Measurements from ENCODE around the gene ZNF512B.

The ZNF512B gene

DNA sequence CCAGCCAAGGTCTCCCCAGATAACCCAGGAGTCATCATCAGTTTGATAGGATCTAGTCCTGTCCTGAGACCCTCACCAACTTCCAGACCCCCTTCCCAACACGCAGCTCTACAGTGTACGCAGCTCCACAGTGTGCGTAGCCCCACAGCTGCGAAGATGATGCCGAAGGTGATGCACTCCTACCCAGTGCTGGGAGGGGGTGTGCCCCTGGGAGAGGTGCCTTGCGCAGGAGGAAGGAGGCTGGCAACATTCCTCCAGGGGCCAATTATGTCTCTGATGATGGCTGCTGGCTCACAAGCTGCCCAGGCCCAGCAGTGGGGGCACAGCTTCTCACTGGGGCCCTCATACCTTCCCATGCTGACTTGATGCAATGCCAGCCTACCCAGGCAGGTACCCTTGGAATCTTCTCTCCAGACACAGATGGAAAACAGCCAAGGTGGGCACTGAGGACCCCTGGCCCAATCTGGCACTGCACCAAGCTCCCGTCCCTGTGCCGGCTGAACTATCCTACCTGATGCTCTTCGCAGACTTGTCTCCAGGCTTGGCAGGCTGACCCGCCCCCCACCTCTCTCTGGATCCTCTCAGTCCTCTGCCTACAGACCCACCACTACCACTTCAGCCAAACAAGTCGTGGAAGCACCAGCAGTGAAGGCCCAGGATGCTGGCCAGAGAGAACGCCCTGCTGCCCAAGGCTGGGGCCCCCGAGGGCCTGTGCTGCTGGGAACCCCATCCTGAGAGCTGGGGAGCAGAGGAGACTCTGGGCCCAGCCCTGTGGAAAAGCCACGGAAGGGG lies 1.4 kb downstream of the ZNF512B start (continued):
- TF ChIP-seq, protein P1, sequence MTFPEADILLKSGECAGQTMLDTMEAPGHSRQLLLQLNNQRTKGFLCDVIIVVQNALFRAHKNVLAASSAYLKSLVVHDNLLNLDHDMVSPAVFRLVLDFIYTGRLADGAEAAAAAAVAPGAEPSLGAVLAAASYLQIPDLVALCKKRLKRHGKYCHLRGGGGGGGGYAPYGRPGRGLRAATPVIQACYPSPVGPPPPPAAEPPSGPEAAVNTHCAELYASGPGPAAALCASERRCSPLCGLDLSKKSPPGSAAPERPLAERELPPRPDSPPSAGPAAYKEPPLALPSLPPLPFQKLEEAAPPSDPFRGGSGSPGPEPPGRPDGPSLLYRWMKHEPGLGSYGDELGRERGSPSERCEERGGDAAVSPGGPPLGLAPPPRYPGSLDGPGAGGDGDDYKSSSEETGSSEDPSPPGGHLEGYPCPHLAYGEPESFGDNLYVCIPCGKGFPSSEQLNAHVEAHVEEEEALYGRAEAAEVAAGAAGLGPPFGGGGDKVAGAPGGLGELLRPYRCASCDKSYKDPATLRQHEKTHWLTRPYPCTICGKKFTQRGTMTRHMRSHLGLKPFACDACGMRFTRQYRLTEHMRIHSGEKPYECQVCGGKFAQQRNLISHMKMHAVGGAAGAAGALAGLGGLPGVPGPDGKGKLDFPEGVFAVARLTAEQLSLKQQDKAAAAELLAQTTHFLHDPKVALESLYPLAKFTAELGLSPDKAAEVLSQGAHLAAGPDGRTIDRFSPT (tag by site-specific recombination; IDR thresholded peaks at IDR 0.05), result 0 out of 2 replicates have a peak, but pooled peaks have one; percentile 42

DNA sequence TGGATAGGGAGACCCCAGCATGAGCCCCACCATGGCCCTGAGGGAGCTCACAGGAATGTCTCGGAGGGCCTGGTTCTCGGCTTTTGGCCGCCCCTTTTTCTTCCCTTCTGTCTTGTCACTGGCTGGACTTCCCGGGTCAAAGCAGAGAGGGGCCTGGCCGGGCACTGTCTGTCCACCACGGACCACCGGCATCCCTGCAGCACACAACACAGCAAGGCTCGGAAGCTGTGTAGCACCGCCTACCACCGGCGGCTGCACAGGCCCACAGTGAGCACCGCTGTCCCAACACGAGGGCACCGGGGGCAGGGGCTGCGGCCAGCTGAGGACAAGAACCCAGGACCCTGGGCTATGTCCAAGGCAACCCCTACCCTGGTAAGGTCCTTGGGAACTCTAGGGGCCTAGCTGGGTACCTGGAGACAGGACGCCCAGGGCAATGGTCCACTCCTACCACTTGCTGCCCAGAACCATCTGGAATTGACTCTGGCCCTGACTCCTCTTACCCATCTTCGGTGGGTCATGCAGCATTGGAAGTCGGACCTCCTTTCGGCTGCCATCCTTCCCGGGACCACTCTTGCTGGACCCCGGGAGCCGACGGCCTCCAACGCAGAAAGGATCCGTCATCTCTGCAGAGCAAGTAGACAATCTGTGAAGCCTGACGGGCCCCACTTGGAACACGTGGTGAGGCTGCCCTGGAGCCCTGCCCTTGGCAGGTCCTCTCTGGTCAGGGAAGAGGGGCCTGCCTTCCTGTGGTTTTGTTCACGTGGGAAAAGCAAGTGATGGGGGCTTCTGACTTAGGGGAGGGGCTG lies 2.2 kb downstream of the ZNF512B start:
- no peak overlapping the region for H3K4me3 ChIP-seq (ENCODE audit: low read depth, low read length)
- no peaks in the 10 kb centered on the region for H3K9me3 ChIP-seq (ENCODE audit: control insufficient read depth, insufficient read depth, low read depth, low read length)
- CTCF ChIA-PET, result no interaction called here
- no peaks in the 10 kb centered on the region for H3K4me1 ChIP-seq (ENCODE audit: control insufficient read depth, insufficient read depth, low read length)
- TF ChIP-seq ZNF626 (tag by site-specific recombination; IDR thresholded peaks at IDR 0.05), result no peak
- TF ChIP-seq, protein P2, sequence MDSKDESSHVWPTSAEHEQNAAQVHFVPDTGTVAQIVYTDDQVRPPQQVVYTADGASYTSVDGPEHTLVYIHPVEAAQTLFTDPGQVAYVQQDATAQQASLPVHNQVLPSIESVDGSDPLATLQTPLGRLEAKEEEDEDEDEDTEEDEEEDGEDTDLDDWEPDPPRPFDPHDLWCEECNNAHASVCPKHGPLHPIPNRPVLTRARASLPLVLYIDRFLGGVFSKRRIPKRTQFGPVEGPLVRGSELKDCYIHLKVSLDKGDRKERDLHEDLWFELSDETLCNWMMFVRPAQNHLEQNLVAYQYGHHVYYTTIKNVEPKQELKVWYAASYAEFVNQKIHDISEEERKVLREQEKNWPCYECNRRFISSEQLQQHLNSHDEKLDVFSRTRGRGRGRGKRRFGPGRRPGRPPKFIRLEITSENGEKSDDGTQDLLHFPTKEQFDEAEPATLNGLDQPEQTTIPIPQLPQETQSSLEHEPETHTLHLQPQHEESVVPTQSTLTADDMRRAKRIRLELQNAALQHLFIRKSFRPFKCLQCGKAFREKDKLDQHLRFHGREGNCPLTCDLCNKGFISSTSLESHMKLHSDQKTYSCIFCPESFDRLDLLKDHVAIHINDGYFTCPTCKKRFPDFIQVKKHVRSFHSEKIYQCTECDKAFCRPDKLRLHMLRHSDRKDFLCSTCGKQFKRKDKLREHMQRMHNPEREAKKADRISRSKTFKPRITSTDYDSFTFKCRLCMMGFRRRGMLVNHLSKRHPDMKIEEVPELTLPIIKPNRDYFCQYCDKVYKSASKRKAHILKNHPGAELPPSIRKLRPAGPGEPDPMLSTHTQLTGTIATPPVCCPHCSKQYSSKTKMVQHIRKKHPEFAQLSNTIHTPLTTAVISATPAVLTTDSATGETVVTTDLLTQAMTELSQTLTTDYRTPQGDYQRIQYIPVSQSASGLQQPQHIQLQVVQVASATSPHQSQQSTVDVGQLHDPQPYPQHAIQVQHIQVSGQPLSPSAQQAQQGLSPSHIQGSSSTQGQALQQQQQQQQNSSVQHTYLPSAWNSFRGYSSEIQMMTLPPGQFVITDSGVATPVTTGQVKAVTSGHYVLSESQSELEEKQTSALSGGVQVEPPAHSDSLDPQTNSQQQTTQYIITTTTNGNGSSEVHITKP (tag by site-specific recombination; IDR thresholded peaks at IDR 0.05), result no peak
- TF ChIP-seq, protein P3, sequence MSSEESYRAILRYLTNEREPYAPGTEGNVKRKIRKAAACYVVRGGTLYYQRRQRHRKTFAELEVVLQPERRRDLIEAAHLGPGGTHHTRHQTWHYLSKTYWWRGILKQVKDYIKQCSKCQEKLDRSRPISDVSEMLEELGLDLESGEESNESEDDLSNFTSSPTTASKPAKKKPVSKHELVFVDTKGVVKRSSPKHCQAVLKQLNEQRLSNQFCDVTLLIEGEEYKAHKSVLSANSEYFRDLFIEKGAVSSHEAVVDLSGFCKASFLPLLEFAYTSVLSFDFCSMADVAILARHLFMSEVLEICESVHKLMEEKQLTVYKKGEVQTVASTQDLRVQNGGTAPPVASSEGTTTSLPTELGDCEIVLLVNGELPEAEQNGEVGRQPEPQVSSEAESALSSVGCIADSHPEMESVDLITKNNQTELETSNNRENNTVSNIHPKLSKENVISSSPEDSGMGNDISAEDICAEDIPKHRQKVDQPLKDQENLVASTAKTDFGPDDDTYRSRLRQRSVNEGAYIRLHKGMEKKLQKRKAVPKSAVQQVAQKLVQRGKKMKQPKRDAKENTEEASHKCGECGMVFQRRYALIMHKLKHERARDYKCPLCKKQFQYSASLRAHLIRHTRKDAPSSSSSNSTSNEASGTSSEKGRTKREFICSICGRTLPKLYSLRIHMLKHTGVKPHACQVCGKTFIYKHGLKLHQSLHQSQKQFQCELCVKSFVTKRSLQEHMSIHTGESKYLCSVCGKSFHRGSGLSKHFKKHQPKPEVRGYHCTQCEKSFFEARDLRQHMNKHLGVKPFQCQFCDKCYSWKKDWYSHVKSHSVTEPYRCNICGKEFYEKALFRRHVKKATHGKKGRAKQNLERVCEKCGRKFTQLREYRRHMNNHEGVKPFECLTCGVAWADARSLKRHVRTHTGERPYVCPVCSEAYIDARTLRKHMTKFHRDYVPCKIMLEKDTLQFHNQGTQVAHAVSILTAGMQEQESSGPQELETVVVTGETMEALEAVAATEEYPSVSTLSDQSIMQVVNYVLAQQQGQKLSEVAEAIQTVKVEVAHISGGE (tag by site-specific recombination; conservative IDR thresholded peaks at IDR 0.05; ENCODE audit: low read depth), result no peak
- TF ChIP-seq, protein P4, sequence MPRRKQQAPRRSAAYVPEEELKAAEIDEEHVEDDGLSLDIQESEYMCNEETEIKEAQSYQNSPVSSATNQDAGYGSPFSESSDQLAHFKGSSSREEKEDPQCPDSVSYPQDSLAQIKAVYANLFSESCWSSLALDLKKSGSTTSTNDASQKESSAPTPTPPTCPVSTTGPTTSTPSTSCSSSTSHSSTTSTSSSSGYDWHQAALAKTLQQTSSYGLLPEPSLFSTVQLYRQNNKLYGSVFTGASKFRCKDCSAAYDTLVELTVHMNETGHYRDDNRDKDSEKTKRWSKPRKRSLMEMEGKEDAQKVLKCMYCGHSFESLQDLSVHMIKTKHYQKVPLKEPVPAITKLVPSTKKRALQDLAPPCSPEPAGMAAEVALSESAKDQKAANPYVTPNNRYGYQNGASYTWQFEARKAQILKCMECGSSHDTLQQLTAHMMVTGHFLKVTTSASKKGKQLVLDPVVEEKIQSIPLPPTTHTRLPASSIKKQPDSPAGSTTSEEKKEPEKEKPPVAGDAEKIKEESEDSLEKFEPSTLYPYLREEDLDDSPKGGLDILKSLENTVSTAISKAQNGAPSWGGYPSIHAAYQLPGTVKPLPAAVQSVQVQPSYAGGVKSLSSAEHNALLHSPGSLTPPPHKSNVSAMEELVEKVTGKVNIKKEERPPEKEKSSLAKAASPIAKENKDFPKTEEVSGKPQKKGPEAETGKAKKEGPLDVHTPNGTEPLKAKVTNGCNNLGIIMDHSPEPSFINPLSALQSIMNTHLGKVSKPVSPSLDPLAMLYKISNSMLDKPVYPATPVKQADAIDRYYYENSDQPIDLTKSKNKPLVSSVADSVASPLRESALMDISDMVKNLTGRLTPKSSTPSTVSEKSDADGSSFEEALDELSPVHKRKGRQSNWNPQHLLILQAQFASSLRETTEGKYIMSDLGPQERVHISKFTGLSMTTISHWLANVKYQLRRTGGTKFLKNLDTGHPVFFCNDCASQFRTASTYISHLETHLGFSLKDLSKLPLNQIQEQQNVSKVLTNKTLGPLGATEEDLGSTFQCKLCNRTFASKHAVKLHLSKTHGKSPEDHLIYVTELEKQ (tag by site-specific recombination; IDR thresholded peaks at IDR 0.05; ENCODE audit: borderline replicate concordance), result no peak
- TF ChIP-seq, protein P5, sequence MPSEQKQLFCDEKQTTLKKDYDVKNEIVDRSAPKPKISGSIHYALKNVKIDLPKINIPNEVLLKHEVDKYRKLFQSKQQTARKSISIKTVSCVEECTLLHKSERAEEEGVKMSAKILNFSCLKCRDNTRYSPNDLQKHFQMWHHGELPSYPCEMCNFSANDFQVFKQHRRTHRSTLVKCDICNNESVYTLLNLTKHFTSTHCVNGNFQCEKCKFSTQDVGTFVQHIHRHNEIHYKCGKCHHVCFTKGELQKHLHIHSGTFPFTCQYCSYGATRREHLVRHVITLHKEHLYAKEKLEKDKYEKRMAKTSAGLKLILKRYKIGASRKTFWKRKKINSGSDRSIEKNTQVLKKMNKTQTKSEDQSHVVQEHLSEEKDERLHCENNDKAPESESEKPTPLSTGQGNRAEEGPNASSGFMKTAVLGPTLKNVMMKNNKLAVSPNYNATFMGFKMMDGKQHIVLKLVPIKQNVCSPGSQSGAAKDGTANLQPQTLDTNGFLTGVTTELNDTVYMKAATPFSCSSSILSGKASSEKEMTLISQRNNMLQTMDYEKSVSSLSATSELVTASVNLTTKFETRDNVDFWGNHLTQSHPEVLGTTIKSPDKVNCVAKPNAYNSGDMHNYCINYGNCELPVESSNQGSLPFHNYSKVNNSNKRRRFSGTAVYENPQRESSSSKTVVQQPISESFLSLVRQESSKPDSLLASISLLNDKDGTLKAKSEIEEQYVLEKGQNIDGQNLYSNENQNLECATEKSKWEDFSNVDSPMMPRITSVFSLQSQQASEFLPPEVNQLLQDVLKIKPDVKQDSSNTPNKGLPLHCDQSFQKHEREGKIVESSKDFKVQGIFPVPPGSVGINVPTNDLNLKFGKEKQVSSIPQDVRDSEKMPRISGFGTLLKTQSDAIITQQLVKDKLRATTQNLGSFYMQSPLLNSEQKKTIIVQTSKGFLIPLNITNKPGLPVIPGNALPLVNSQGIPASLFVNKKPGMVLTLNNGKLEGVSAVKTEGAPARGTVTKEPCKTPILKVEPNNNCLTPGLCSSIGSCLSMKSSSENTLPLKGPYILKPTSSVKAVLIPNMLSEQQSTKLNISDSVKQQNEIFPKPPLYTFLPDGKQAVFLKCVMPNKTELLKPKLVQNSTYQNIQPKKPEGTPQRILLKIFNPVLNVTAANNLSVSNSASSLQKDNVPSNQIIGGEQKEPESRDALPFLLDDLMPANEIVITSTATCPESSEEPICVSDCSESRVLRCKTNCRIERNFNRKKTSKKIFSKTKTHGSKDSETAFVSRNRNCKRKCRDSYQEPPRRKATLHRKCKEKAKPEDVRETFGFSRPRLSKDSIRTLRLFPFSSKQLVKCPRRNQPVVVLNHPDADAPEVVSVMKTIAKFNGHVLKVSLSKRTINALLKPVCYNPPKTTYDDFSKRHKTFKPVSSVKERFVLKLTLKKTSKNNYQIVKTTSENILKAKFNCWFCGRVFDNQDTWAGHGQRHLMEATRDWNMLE (tag by site-specific recombination; conservative IDR thresholded peaks at IDR 0.05; ENCODE audit: low read depth), result no peak
- TF ChIP-seq, protein P6, sequence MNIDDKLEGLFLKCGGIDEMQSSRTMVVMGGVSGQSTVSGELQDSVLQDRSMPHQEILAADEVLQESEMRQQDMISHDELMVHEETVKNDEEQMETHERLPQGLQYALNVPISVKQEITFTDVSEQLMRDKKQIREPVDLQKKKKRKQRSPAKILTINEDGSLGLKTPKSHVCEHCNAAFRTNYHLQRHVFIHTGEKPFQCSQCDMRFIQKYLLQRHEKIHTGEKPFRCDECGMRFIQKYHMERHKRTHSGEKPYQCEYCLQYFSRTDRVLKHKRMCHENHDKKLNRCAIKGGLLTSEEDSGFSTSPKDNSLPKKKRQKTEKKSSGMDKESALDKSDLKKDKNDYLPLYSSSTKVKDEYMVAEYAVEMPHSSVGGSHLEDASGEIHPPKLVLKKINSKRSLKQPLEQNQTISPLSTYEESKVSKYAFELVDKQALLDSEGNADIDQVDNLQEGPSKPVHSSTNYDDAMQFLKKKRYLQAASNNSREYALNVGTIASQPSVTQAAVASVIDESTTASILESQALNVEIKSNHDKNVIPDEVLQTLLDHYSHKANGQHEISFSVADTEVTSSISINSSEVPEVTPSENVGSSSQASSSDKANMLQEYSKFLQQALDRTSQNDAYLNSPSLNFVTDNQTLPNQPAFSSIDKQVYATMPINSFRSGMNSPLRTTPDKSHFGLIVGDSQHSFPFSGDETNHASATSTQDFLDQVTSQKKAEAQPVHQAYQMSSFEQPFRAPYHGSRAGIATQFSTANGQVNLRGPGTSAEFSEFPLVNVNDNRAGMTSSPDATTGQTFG (tag by site-specific recombination; IDR thresholded peaks at IDR 0.05; ENCODE audit: borderline replicate concordance), result no peak
- peaks cover 0 to 50% of the 10 kb centered on the region in 2 experiments; a peak in 1 of 3 replicates for H3K36me3 ChIP-seq (ENCODE audit: control insufficient read depth in 2 of 2, insufficient read depth in 1 of 2, low read length in 2 of 2)
- no peak overlapping the region for H3K27ac ChIP-seq (ENCODE audit: extremely low read depth, low read depth, low read length)
- POLR2A ChIA-PET, result interaction anchor here (2.7 kb wide), 1 partner anchor 11 kb away, joined by 12 read pairs; the partner anchor contains the start of gene UCKL1

All from HEK293 (cell line).